Testis (tissue), 2 donors: Measurements from ENCODE around the gene KRT222.

Experiments used
- CTCF ChIP-seq, 3 experiments: fragments of 450-650 bp in 2 of 3; fragments of 200-600 bp in 1 of 3; sonication (generic) in 1 of 3; IDR thresholded peaks; one replicate each; pipeline ENCODE4 v1.5.1; 2016 to 2019; ENCODE audit warnings: antibody characterized with exemption in 3 of 3, mild to moderate bottlenecking in 2 of 3, moderate library complexity in 1 of 3
- POLR2A ChIP-seq: fragments of 450-650 bp; IDR thresholded peaks from one replicate; pipeline ENCODE4 v1.6.1; 2017; ENCODE audit warnings: antibody characterized with exemption, mild to moderate bottlenecking, moderate library complexity

- TF ChIP-seq CTCF (IDR thresholded peaks at IDR 0.05) = no peak
- no peak for TF ChIP-seq POLR2A
These were observed 29.6 kb upstream of the KRT222 start for GRCh38 chr17:40694584-40694983.
